GM19023 (cell line): ENCODE results near the gene BRSK2.

ENCODE experiments used
- ATAC-seq: cut with Tn5 transposase; IDR thresholded peaks from one replicate; pipeline ENCODE4 v1.9.1; 2021; ENCODE audit warnings: mild to moderate bottlenecking, moderate library complexity; ENCODE audit not compliant: unreplicated experiment

BRSK2 gene

DNA sequence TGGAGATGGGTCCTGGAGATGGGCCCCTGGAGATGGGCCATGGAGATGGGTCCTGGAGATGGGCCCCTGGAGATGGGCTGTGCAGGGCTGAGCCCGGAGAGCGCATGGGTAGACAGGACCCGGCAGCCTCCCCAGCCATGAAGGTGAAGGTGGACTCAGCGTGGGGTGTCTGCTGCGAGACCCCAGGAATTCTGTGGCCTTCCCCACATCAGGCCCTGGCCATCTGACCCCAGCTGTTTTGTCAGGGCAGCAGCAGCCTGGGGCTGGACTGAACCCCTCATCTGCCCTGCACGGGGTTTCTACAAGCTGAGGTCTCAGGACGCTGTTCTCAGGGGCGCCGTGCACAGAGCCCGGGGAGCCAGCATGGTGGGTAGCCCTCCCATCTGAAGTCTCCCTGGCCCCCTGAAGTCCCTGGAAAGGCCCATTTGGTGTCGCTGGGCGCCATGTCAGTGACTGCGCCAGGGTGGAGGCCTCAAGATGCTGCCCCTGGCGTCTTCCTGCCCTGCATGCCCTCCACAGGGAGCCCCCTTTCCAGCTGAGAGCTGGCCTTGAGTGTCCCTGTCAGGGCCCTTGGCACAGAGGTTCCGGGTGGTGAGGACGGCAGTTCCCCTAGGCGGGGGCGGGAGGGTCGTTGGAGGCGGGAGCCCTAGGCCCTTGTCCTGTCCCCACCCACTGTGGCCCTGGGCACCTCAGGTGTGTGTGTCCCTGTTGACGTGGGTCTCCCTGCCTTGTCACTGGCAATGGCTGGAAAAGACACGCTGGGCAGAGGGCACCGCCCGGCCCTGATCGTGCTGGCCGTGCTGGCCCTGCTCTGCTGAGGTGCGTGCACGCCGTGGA lies 5.4 kb downstream of the BRSK2 start:
- no peak for ATAC-seq

DNA sequence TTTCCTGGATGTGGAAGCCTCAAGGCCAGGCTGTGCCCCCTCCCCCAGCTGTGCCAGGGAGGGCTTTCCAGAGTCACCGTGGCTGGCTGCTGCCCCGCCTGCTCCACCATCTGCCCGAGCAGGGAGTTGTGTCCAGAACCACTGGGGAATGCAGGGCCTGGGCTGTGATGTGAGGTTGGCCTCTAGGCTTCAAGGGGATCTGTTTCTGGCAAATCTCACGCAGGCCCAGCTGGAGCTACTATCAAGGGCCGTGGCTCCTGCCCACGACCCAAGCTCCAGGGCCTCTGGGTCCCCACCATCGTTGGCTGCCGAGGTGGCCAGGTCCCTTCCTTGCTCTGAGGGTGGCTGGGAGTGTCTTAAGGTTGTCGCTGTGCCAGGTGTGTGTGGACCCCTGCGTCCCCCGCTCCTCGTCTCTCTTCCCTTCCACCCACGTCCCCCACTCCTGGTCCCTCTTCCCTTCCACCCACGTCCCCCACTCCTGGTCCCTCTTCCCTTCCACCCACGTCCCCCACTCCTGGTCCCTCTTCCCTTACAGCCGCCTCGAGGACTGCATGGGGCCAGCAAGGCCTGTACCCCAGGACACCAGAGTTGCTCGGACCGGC lies 6.1 kb downstream of the BRSK2 start:
- no peak for ATAC-seq

DNA sequence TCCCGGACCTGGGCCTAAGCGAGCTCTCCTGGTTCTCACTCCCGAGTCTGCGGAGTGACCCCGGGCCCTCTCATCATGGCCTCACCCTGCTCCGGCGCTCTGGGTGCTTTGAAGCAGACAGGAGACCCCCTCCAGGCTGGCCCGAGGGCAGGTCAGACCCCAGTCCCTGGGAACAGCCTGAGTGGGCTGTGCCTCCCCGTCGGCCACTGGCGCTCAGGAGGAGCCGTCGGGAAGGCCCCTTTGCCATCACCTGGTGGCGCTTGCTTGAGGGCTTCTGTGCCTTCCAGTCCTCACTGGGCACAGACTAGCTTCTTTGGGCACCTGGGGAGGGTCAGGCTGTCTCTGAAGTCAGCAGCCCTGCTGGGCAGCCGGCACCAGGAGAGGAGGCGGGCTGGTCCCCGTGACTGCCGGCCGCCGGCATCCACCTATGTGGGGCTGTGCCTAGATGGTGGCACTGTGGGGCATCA lies 6.7 kb downstream of the BRSK2 start:
- no peak for ATAC-seq

DNA sequence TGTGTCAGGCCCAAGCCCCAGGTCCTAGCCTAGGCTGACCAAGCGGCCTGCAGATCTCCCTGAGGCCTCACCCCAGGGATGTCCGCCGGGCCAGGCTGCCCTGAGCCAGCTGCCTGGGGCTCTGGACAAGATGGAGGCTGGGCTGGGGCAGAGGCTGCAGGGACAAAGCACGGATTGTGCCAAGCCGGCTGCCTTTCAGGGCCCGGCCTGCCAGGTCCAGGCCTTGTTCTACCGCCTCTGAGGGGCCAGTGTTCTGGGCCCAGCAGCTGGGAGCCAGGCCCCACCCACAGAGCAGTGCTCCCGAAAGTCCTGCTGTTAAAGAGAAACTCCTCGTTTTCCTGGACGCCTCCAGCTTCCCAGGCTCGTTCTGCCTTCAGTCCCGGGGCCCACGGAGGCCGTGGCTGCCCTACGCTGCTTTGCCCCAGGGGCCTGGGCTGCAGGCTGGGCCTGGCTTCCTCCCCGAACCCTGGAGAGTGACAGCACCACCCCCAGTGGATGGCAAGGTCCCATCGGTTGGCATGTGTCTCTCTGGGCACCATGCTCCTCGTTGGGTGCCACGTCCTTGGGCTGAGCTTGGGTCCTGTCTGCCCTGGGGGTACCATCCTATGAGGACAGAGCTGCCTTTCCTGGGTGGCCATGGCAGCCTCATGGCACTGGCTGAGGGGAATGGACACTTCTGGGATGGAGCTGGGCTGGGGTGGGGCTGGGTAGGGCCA lies 7.6 kb downstream of the BRSK2 start:
- ATAC-seq, result no peak

DNA sequence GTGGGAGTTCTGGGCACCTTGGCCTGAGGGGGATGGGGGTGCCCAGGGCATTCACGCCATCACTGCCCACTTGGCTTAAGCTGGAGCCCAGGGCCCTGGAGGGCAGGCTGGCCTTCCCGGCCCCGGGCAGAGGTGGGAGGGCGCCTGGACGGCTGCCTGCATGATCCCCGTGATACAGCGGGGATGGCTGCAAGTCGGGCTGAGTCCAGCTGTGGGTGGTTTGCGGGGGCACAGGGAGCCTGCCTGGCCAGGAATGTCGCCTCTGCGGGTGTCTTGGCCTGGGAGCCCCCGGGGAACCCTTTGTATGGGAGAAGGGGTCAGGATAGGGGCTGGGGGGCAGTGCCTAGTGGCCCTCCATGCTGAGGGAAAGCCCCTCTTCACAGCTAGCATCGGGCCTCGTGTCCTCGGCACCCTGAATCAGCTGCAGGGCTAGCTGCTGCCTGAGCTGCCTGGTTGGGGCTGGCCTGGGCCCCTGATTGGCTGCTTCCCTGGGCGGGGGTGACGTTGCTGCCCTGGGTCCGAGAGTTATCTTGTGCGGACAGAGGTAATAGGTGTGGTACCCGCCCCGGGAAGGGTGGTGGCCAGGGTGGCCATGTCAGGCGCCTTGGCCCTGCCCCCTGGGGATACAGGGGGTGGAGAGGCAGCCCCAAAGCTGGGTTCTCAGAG lies 8.3 kb downstream of the BRSK2 start:
- no peak for ATAC-seq

DNA sequence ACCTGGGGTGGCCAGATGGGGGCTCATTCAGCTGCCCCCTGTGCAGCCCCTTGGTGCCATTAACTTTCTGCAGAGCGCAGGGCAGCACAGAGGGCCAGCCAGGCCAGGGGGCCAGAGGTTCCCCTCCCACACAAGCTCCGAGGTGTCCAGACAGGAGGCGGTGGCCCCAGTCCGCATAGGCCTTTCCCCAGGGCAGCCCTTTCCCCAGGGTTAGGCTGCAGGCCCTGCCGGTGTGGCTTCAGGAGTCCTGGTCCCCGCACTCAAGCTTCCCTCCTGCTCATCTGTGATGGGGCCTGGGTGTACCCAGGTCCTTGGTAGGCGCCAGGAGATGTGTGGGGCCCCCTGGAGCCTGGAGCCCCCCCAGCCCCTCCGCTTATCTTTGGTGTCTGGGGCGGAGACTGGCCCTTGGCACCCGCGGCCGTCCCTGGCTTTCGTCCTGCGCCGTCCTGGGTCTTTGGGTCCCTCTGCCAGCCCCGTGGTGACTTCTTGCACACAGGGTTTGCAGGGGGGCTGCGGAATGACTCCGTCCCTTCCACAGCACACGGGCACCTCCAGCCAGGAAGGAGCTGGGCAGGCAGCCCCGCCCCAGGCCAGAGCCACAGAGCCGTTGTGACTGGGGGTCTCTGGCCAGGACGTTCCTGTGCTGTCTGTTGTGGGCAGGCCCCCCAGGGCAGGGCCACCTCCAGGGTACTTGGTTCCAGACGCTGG lies 8.9 kb downstream of the BRSK2 start:
- ATAC-seq, result no peak

DNA sequence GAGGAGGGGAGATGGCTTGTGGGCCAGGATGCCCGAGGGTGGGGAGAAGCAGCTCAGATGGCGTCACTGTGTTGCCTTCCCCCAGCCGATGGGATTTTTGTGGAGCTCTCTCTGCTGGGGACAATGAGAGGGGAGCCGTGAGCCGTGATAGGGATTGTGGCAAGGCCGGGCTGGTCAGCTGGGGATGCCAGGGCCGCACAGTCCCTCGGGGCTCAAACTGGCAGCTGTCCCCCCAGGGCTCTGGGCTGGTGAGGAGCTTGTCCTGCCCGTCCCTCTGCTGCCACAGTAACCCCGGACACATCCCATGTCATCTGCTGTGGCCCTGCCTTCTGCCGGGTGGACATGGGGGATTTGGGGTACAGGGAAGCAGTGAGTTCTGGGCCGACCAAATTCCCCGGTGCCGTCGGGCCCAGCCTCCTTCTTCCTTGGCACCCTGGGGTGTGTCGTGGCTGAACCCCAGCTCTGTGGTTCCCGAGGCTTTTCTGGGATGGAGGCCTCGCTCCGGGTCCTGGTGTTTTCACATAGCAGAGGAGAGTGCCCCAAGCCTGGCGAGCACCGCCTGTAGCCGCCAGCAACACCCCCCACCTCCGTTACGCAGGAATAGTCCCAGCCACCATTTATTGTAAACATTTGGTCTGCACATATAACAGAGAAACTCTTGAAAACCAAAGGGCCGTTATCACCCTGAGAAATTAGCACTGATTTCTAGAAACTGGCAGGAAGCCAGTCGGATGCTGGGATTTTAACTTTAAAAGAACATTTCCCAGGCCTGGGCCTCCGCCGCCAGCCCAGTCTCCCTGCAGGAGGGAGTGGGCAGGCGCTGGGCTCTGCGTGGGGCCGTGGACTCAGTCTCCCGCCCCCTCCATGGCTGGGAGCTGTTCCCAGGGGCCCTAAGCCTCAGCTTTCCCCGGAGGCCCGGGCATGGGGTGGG lies 9.9 kb downstream of the BRSK2 start:
- no peak for ATAC-seq

DNA sequence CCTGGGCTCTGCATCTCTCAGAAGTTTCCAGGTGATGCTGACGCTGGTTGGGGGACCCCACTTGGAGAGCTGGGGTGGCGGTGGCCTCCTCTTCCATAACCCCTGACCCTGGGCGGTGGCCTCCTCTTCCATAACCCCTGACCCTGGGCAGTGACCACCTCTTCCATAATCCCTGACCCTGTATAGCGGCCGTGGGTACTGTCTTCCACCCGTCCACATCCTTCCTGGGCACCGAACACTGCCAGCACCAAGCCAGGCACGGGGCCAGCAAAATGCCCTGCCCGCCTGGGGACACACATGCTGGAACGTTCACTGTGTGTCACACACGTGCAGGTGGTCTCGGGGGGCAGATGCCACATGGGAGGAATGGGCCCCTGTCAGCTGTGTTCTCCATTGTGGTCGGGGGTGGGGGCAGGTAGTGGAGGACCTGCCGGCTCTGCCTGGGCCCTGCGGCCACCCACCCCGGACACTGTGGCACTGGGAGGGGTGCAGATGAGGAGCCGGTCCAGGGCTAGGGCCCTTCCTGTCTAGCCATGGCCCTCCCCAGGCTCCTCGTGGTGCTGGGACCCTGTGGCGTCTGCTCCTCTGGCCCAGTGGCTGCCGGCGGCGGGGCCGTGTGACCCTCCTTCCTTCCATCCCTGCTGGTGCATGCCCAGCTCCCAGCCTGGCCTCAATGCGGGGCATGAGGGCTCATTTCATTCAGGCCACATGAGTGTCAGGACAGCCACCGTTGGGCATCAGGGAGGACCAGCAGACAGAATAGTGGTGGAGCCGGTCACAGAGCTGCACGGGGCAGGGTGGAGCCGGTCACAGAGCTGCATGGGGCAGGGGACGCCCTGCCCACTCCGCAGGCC lies 10.8 kb downstream of the BRSK2 start:
- no peak for ATAC-seq

DNA sequence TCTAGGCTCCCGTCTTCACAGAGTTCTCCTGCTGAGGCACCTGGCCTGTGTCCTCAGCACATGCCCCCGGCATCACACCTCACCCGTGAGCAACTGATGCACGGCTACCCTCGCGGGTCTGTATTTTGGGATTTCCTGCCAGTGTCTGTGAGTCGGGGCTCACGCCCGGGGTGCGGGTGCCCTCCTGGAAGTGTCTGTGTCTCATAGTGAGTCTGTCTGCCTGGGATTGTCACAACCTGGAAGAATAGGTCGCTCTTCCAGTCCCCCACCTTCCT lies 11.4 kb downstream of the BRSK2 start:
- ATAC-seq, result no peak

DNA sequence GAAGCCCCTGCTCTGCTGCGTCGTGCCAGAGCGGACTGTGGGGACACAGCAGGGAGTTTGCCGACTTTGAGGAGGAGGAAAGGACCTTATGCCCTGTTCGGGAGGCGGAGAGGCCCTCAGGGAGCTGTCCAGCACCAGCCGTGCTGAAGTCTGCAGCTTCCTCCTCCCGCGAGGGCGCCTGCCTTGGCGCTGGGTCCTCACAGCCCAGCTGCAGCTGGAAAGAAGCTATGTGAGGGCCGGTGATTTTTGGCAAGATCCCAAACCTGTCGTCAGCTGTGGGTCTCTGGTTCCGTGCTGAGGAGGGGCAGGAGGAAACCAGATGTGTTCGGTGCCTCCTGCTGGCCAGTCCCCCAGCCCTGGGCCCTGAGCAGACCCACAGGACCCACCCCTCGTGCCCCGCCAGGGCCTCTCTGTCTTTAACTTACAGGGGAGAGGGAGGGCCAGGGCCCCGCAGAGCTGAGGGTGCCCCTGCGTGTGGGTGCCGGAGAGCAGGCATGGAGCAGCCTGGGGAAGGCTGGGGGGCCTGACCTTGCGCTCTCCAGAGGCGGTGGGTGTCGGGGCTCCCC lies 12.0 kb downstream of the BRSK2 start:
- no peak for ATAC-seq

DNA sequence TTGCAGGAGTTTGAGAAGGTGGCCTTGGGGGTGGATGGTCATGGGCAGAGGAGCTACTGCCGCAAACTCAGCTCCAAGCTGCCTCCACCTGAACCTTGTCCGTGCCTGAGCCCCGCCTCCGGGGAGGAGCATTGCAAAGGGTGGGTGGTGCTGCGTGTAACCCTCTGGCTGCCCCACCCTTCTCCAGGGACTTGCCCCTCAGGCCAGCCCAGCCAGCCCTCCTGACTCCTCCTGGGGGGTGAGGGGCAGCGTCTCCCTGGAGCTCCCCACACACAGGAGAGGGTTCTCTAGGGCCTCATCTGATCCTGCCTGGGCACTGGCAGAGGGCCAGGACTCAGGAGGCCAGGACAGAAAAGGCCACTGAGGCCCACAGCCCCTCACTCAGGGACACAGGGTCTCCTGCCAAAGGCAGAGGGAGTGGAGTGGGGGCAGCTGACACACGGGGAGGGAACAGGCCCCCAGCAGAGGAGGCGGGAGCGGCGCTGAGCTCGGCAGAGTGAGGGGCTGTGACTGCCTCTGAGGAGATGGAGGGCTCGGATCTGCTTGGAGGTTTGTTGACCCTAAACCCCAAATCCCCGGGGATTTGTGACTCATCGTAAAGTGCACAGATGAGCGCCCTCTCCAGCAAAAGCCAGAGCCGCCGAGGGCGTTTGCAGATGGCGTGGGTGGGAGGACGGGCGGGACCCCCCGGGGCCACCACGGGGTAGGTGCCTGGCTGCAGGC lies 12.8 kb downstream of the BRSK2 start:
- ATAC-seq, result no peak

DNA sequence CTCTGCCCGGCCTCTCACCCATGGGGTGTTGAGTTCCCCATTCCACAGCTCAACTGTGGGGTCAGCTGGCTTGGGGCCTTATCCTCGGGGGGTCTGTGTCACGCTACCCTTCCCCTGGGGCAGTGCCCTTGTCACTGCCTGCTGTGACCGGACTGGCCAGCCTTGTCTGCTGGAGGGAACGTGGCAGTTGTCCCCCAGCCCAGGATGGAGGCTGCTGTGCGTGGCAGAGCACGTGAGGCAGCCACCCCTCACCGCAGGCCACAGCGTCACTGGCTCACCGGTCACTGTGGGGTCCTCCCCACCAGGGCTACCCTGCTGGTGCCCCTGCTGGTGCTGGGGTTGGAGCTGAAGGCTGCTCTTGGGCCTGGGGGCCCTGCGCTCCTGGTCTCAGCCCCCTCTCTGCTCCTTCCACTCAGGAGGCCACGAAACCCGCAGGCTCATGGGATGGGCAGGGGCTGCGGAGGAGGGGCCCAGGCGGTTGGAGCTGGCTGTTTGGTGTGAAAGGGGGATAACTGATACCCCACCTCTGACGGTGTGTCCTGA lies 13.4 kb downstream of the BRSK2 start:
- no peak for ATAC-seq

DNA sequence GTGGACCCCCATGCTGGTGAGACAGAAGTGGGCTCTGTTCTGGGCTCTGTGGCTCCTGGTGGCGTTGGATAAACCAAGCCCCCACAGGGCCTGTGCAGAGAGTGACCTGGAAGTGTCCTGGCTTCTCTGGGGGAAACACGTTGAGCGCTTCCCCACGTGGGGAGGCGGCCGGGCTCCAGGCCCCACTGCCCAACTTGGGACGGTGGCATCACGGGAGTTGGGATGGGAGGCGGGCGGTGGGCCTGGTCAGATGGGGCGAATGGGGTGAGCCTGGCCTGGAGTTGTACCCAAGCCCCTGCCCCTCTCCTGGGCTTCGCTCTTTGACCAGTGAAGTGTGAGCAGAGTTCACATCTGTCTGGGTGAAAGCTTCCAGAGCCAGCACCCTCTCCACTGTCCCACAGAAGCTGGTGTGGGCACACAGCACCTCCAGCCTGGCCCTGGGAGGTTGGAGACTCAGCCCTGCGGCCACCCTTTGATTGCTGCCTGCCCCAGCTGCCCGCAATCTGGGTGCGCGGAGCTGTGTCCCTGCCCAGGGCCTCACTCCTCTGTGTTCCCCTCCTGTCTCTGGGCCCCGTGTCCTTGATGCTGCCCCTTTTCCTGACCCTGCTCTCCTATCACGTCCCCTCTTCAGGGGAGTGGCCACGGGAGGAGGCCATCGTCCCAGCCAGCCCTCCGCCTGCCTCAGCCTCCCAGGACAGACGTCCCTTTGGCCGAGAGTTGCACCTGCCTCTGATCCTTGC lies 14.2 kb downstream of the BRSK2 start:
- no peak for ATAC-seq

DNA sequence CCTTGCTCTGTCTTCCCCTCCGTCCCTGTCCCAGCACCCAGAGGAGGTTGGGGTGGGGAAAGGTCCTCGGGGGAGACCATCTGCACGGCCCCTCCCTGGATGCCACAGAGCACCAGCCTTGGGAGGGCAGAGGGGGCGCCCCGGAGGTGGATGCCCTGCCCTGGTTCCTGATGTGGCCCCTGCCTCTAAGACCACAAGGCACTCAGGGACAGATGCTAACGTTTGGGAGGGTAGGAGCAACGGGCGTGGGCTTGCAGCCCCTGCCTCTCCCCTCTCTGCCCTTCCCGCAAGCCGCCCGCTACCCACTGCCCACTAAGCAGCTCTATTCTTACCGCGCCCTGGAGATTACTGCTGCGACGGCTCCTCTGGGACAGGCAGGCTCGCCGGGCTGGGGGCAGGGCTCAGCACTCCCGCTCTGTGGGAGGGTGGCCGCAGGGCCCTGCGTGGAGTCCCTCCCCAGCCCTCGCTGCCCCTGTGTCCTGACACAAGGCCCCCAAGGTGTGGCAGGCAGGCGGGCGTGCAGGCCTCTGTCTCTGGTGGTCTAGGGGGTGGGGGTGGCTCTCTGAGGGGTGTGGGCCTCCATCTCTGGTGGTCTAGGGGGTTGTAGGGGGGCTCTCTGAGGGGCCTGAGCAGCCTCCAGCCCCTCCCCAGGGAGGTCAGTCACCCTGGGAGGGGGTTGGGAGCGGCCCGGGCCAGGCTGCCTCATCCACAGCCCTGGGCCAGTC lies 14.9 kb downstream of the BRSK2 start:
- no peak for ATAC-seq

DNA sequence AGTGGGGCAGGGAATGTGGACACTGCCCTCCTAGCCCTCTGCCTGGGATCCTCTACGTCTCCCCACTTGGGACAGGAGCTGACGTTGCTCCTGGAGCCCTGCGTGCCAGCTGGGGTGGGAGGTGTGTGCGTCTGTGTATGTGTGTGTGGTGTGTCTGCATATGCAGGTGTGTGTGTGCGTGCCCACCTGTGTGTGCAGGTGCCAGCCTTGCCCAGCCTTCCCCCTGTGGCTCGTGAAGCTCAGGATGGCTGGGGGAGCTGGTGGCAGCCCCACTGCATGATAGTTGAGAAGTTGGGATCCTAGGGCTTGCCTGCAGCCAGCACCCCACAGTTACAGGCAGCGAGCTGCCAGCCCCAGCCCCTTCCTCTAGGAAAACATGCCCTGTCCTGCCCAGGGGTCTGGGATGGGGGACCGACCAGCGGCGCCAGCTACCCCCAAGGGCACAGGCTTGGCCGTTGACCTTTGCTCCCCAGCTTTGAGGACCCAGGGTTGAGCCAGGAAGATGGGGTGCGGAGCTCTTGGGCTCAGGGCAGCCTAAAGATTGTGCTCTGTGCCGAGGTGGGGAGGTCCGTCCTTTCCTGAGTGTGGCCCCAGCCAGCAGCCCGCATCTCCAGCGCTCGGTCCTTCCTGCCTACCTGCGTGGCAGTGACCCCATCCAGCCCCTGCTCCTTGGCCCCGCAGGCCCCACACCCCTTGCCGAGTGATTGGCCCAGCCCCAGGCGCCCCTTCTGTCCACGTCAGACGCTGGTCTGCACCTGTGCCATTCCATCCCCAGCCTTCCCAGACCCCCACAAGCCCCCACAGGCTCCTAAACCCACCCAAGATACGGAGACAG lies 15.7 kb downstream of the BRSK2 start:
- no peak for ATAC-seq
